Mesendoderm (in vitro differentiated cells): ENCODE results near the gene KRT6A.
A peak's percentile ranks its signal among the peaks of the same experiment; 100 is the strongest.
"Not testable (repeated sequence)": the region's sequence is repeated elsewhere in the genome, so short reads cannot be mapped to it uniquely, and the experiment has no call there.

ENCODE experiments used
- DNase-seq: peaks from one replicate; pipeline ENCODE4 v3.0.0; 2013
- H2AK5ac ChIP-seq: 2 replicates; pipeline ENCODE4 v1.6.1; 2013; ENCODE audit warnings: low read length, inconsistent platforms
- H2BK120ac ChIP-seq: 2 replicates; pipeline ENCODE4 v1.6.1; 2013; ENCODE audit warnings: low read depth, mild to moderate bottlenecking, low read length, moderate library complexity, mixed read lengths
- H2BK15ac ChIP-seq: replicated peaks from 2 replicates; pipeline ENCODE4 v1.6.1; 2013; ENCODE audit warnings: low read depth, mild to moderate bottlenecking, moderate library complexity
- H2BK5ac ChIP-seq: 2 replicates; pipeline ENCODE4 v1.6.1; 2013; ENCODE audit warnings: low read length, inconsistent platforms
- H3K18ac ChIP-seq: 2 replicates; pipeline ENCODE4 v1.6.1; 2013; ENCODE audit warnings: mild to moderate bottlenecking, low read length, mixed read lengths
- H3K23ac ChIP-seq: one replicate; pipeline ENCODE4 v1.6.1; 2013; ENCODE audit warnings: low read length
- H3K27ac ChIP-seq: 2 replicates; pipeline ENCODE4 v1.5.1; 2013; ENCODE audit warnings: low read depth, mild to moderate bottlenecking, inconsistent platforms, low read length, moderate library complexity
- H3K27me3 ChIP-seq: 2 replicates; pipeline ENCODE4 v1.6.1; 2013; ENCODE audit warnings: low read length, control low read depth, mild to moderate bottlenecking, inconsistent platforms; ENCODE audit not compliant: insufficient read depth, poor library complexity
- H3K36me3 ChIP-seq: 2 replicates; pipeline ENCODE4 v1.6.1; 2013; ENCODE audit warnings: low read length, inconsistent platforms; ENCODE audit not compliant: control insufficient read depth, insufficient read depth
- H3K4ac ChIP-seq: one replicate; pipeline ENCODE4 v1.6.1; 2013; ENCODE audit warnings: low read depth, mild to moderate bottlenecking, low read length, moderate library complexity
- H3K4me1 ChIP-seq: 2 replicates; pipeline ENCODE4 v1.6.1; 2013; ENCODE audit warnings: low read depth, low read length, inconsistent platforms; ENCODE audit not compliant: control insufficient read depth
- H3K4me2 ChIP-seq: 2 replicates; pipeline ENCODE4 v1.6.1; 2013; ENCODE audit warnings: low read length
- H3K4me3 ChIP-seq: 2 replicates; pipeline ENCODE4 v1.5.1; 2013; ENCODE audit warnings: mild to moderate bottlenecking, low read length
- H3K56ac ChIP-seq: one replicate; pipeline ENCODE4 v1.6.1; 2013; ENCODE audit warnings: low read length
- H3K79me1 ChIP-seq: 2 replicates; pipeline ENCODE4 v1.6.1; 2013; ENCODE audit warnings: low read length, inconsistent platforms
- H3K79me2 ChIP-seq: 2 replicates; pipeline ENCODE4 v1.6.1; 2013; ENCODE audit warnings: mild to moderate bottlenecking, low read length; ENCODE audit not compliant: control insufficient read depth, insufficient read depth
- H3K9ac ChIP-seq: 2 replicates; pipeline ENCODE4 v1.6.1; 2013; ENCODE audit warnings: low read length, inconsistent platforms
- H4K5ac ChIP-seq: one replicate; pipeline ENCODE4 v1.6.1; 2013; ENCODE audit warnings: low read length
- H4K8ac ChIP-seq: one replicate; pipeline ENCODE4 v1.6.1; 2013; ENCODE audit warnings: low read depth, mild to moderate bottlenecking, control low read depth, low read length, moderate library complexity
- WGBS: extraction: QIAGEN DNeasy Blood & Tissue Kit; methylation state at CpG from one replicate; pipeline ENCODE4 v1.1.7; 2013; ENCODE audit warnings: low lambda C conversion rate, missing lambda C conversion rate; ENCODE audit not compliant: insufficient coverage; ENCODE audit errors: extremely low coverage; 5-methylcytosine and 5-hydroxymethylcytosine counted together

The KRT6A gene

GRCh38 chr12:52496590-52497071 lies 3.6 kb upstream of the KRT6A start:
- Histone ChIP-seq H3K27ac (peak overlapping the region; percentile 72), H2BK15ac (no peak overlapping the region), H3K23ac (no peak overlapping the region), H3K79me1 (no peaks in the 10 kb centered on the region), H3K18ac (peak overlapping the region; percentile 9), H3K36me3 (no peaks in the 10 kb centered on the region), H3K4ac (peak overlapping the region; percentile 41), H3K4me2 (no peak overlapping the region), H2BK120ac (no peak overlapping the region), H4K8ac (no peak overlapping the region), H3K79me2 (no peaks in the 10 kb centered on the region), H2AK5ac (peak overlapping the region; percentile 38), H3K27me3 (no peaks in the 10 kb centered on the region), H3K4me3 (no peak overlapping the region), H2BK5ac (peak overlapping the region; percentile 83), H3K4me1 (peaks cover 26% of the 10 kb centered on the region), H3K56ac (peak overlapping the region; percentile 78), H4K5ac (no peak overlapping the region), H3K9ac (no peak overlapping the region)
- no CpG with 5 or more reads among the region's 4 CpGs for WGBS
- DNase-seq = peak; percentile 99

DNA sequence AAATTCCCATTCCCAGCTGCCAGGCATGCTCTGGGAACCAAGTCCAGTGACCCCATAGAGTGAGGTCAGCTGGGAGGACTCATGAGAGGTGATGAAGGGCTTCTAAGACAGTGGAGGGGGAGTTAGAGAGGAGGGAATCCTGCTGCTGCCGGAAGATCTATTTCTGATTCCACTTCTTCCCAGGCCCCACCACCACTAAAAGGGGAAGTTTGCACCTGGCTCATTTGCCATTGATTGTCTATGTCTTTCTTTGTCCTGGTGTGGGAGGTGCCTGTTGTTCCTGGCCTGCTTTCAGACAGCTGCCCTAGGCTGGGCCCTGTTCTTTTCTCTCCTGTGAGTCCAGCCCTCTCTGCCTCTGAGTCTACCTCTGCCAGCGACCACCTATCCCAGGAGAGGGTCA lies 3.0 kb upstream of the KRT6A start:
- no peak overlapping the region for H4K8ac ChIP-seq
- H3K4me1 ChIP-seq = peaks cover 26% of the 10 kb centered on the region
- H3K27ac ChIP-seq = peak overlapping the region; percentile 72
- H3K79me2 ChIP-seq = no peaks in the 10 kb centered on the region
- H3K4me3 ChIP-seq = no peak overlapping the region
- DNase-seq = no peak
- no CpG with 5 or more reads among the region's 2 CpGs for WGBS
- no peak overlapping the region for H2BK15ac ChIP-seq
- H3K56ac ChIP-seq = peak overlapping the region; percentile 78
- H3K36me3 ChIP-seq = no peaks in the 10 kb centered on the region
- H2BK5ac ChIP-seq = peak overlapping the region; percentile 83
- no peaks in the 10 kb centered on the region for H3K27me3 ChIP-seq
- H3K23ac ChIP-seq = no peak overlapping the region
- no peaks in the 10 kb centered on the region for H3K79me1 ChIP-seq
- H2BK120ac ChIP-seq = peak overlapping the region; percentile 63
- H3K18ac ChIP-seq = peak overlapping the region; percentile 9
- H2AK5ac ChIP-seq = peak overlapping the region; percentile 38
- H3K4ac ChIP-seq = peak overlapping the region; percentile 41
- peak overlapping the region; percentile 25 for H3K9ac ChIP-seq
- no peak overlapping the region for H3K4me2 ChIP-seq
- no peak overlapping the region for H4K5ac ChIP-seq

DNA sequence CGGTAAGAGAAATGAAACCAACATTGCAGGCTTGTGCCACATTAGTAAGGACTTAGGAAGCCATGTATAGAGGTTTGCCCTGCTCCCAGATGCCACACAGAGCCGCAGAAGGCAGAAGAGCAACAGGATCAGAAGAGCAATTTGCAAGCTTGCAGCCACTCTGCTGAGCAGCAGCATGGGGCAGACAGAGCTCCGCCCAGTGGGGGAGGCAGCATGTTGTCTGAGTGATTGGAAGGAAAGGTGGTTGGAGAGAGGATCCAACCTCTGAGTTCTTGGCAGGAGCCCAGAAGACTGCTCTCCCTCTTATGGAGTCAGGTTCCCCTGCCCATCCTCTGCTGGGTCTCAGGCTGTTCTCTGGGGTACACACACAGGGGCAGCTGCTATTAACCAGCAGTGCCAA lies 2.3 kb upstream of the KRT6A start:
- Histone ChIP-seq H3K18ac (no peak overlapping the region), H2BK15ac (no peak overlapping the region), H3K27me3 (no peaks in the 10 kb centered on the region), H3K36me3 (no peaks in the 10 kb centered on the region), H3K4me1 (peaks cover 26% of the 10 kb centered on the region), H4K8ac (no peak overlapping the region), H3K27ac (no peak overlapping the region), H3K56ac (no peak overlapping the region), H3K4me3 (no peak overlapping the region), H2BK5ac (no peak overlapping the region), H3K4me2 (no peak overlapping the region), H3K4ac (no peak overlapping the region), H3K79me2 (no peaks in the 10 kb centered on the region), H4K5ac (no peak overlapping the region), H3K23ac (no peak overlapping the region), H2AK5ac (no peak overlapping the region), H3K9ac (no peak overlapping the region), H3K79me1 (no peaks in the 10 kb centered on the region), H2BK120ac (no peak overlapping the region)
- WGBS = no CpG with 5 or more reads among the region's 3 CpGs
- DNase-seq = peak; percentile 91

DNA sequence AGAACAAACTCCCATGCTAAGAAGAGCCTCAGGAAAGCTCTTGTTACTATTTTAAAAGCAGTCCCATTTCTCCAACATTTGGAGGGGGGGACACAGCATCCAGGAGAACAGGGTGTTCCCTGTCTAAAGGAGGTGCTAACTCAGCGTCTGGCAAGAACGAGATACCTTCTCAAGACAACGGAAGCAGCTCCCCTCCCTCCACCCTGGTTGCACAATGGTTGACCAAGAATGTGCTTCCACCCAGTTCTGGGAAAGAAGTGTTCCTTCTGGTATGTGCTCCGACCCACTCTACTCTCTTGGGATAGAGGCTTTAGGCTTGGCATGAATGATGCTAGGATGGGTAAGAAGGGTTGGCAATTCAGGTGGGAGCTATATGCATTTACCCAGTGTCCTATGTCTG lies 1.5 kb upstream of the KRT6A start:
- no CpG with 5 or more reads among the region's 4 CpGs for WGBS
- H3K79me1 ChIP-seq = no peaks in the 10 kb centered on the region

DNA sequence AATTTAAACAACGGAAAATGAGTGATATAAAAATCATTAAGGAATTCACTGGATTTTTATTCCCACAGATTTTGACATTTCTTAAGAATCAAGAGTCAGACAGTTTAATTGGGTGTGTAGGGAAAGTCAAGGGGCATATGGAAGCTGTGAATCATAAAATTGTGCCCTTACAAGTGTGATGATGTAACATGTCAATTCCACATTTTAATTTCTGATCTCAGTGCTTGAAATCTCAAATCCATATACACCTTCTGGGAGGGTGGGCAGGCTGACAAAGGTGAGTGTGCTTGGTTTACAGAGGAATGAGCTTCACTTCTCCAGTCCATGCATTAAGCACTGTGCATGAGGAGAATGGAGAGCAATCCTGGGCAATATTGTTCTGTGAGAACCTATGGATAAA lies 1.0 kb upstream of the KRT6A start:
- Histone ChIP-seq H3K9ac (no peak overlapping the region), H3K27ac (no peak overlapping the region), H3K4me1 (peaks cover 26% of the 10 kb centered on the region), H3K23ac (no peak overlapping the region), H3K27me3 (no peaks in the 10 kb centered on the region), H2AK5ac (no peak overlapping the region), H3K4me2 (no peak overlapping the region), H3K4me3 (no peak overlapping the region), H4K5ac (no peak overlapping the region), H2BK15ac (no peak overlapping the region), H2BK5ac (no peak overlapping the region), H3K79me2 (no peaks in the 10 kb centered on the region), H2BK120ac (no peak overlapping the region), H3K79me1 (no peaks in the 10 kb centered on the region), H3K18ac (no peak overlapping the region), H3K4ac (no peak overlapping the region), H3K36me3 (no peaks in the 10 kb centered on the region), H3K56ac (peak overlapping the region; percentile 28), H4K8ac (no peak overlapping the region)
- no CpG with 5 or more reads among the region's 1 CpG for WGBS
- DNase-seq = no peak

More for the DNA sequence above, 1.5 kb upstream of the KRT6A start:
- H3K4me1 ChIP-seq = peaks cover 26% of the 10 kb centered on the region
- H3K4ac ChIP-seq = no peak overlapping the region
- no peak overlapping the region for H2AK5ac ChIP-seq
- H3K79me2 ChIP-seq = no peaks in the 10 kb centered on the region
- H4K8ac ChIP-seq = no peak overlapping the region
- H4K5ac ChIP-seq = no peak overlapping the region
- H2BK5ac ChIP-seq = peak overlapping the region; percentile 2
- H3K18ac ChIP-seq = no peak overlapping the region
- no peak overlapping the region for H3K27ac ChIP-seq
- no peak overlapping the region for H3K4me3 ChIP-seq
- no peak overlapping the region for H2BK120ac ChIP-seq
- no peak overlapping the region for H3K23ac ChIP-seq
- H3K36me3 ChIP-seq = no peaks in the 10 kb centered on the region
- H3K4me2 ChIP-seq = no peak overlapping the region
- no peaks in the 10 kb centered on the region for H3K27me3 ChIP-seq
- DNase-seq = peak; percentile 51
- H3K9ac ChIP-seq = no peak overlapping the region
- peak overlapping the region; percentile 28 for H3K56ac ChIP-seq
- no peak overlapping the region for H2BK15ac ChIP-seq

GRCh38 chr12:52492405-52492804 lies 652 bp downstream of the KRT6A start:
- not testable (repeated sequence) for H3K18ac ChIP-seq, DNase-seq, H2BK15ac ChIP-seq, H3K36me3 ChIP-seq, H3K79me2 ChIP-seq, H3K4me3 ChIP-seq, H4K5ac ChIP-seq, H3K4ac ChIP-seq, H2BK5ac ChIP-seq, H2AK5ac ChIP-seq, H3K56ac ChIP-seq, H2BK120ac ChIP-seq, H3K27ac ChIP-seq, H4K8ac ChIP-seq, H3K9ac ChIP-seq, H3K27me3 ChIP-seq, H3K79me1 ChIP-seq, H3K4me2 ChIP-seq, H3K23ac ChIP-seq
- H3K4me1 ChIP-seq = peaks cover 26% of the 10 kb centered on the region
- WGBS = no CpG with 5 or more reads among the region's 6 CpGs
